ENCODE data around the gene LAT. TPM values are rescaled to one million over a fixed set of nuclear protein-coding genes. Genes with fewer than 3 reads are reported as not detected.
"Not testable (repeated sequence)": the region's sequence is repeated elsewhere in the genome, so short reads cannot be mapped to it uniquely, and the experiment has no call there.

Gene LAT
- total and polyA plus RNA-seq, 4 experiments from 2014 or later = 310 to 455 (median 346) TPM

- no peaks in the 10 kb centered on the region for H3K4me1 ChIP-seq (ENCODE audit: insufficient read depth, low read length)
- DNase-seq = no peak
- intact Hi-C loops (cut with micrococcal nuclease) = no loop called here
- H3K9me3 ChIP-seq (ENCODE audit: control insufficient read depth in 1 of 2, low read length in 2 of 2) = no peaks in the 10 kb centered on the region
- H3K4me3 ChIP-seq (ENCODE audit: low read length in 2 of 2) = no peak overlapping the region
- H3K4me3 Mint-ChIP-seq = no peak overlapping the region
- no peaks in the 10 kb centered on the region for H3K36me3 Mint-ChIP-seq
- peaks cover 0 to 2% (median 0%) of the 10 kb centered on the region in 8 donors for H3K9me3 Mint-ChIP-seq
- no peaks in the 10 kb centered on the region for H3K36me3 ChIP-seq (ENCODE audit: insufficient read depth, low read length)
- H3K27ac ChIP-seq (ENCODE audit: low read depth, low read length) = no peak overlapping the region
- ChIA-PET CTCF (ENCODE audit: partially characterized antibody) (interaction anchor here (0.7 to 1.5 kb wide), 2 partner anchors 9 to 22 kb away, joined by 3 to 6 read pairs; no protein-coding TSS in a partner anchor), POLR2A (ENCODE audit: partially characterized antibody) (interaction anchor here (0.9 to 7.9 kb wide), 3 partner anchors 8 to 26 kb away, joined by 4 to 79 read pairs (median 6); partner anchors contain the start of gene LAT)
- no peak overlapping the region for H3K27ac Mint-ChIP-seq
- no peaks in the 10 kb centered on the region for H3K27me3 ChIP-seq (ENCODE audit: insufficient read depth, low read length)
- peaks cover 2 to 12% (median 6%) of the 10 kb centered on the region in 4 donors for H3K4me1 Mint-ChIP-seq
- H3K27me3 Mint-ChIP-seq = no peaks in the 10 kb centered on the region
Observed at GRCh38 chr16:28999577-28999976, 14.7 kb downstream of the LAT start.

GRCh38 chr16:29000019-29000418 is 15.2 kb downstream of the LAT start:
- Histone ChIP-seq H3K4me1 (ENCODE audit: insufficient read depth, low read length) (no peaks in the 10 kb centered on the region), H3K27me3 (ENCODE audit: insufficient read depth, low read length) (no peaks in the 10 kb centered on the region), H3K27ac (ENCODE audit: low read depth, low read length) (no peak overlapping the region), H3K4me3 (ENCODE audit: low read length in 2 of 2) (no peak overlapping the region), H3K9me3 (ENCODE audit: control insufficient read depth in 1 of 2, low read length in 2 of 2) (no peaks in the 10 kb centered on the region), H3K36me3 (ENCODE audit: insufficient read depth, low read length) (no peaks in the 10 kb centered on the region)
- DNase-seq = no peak
- intact Hi-C loops (cut with micrococcal nuclease) = no loop called here
- no peaks in the 10 kb centered on the region for H3K36me3 Mint-ChIP-seq
- POLR2A ChIA-PET (ENCODE audit: partially characterized antibody) = interaction anchor here (0.9 to 7.9 kb wide), 3 partner anchors 7 to 26 kb away, joined by 4 to 79 read pairs (median 6); partner anchors contain the start of gene LAT
- CTCF ChIA-PET (ENCODE audit: partially characterized antibody) = interaction anchor here (1.5 kb wide), 1 partner anchor 23 kb away, joined by 6 read pairs; no protein-coding TSS in a partner anchor
- peaks cover 2 to 15% (median 7%) of the 10 kb centered on the region in 4 donors for H3K4me1 Mint-ChIP-seq
- no peaks in the 10 kb centered on the region for H3K27me3 Mint-ChIP-seq
- H3K27ac Mint-ChIP-seq = no peak overlapping the region
- H3K4me3 Mint-ChIP-seq = no peak overlapping the region
- peaks cover 0 to 2% (median 0%) of the 10 kb centered on the region in 8 donors for H3K9me3 Mint-ChIP-seq

- H3K9me3 ChIP-seq (ENCODE audit: control insufficient read depth in 1 of 2, low read length in 2 of 2); DNase-seq; H3K27me3 Mint-ChIP-seq; H3K27me3 ChIP-seq (ENCODE audit: insufficient read depth, low read length); H3K4me3 ChIP-seq (ENCODE audit: low read length in 2 of 2); H3K9me3 Mint-ChIP-seq; intact Hi-C loops (cut with micrococcal nuclease); H3K36me3 Mint-ChIP-seq; H3K4me3 Mint-ChIP-seq; H3K36me3 ChIP-seq (ENCODE audit: insufficient read depth, low read length); H3K27ac ChIP-seq (ENCODE audit: low read depth, low read length): not testable (repeated sequence)
- peaks cover 30% of the 10 kb centered on the region for H3K4me1 ChIP-seq (ENCODE audit: insufficient read depth, low read length)
- ChIA-PET POLR2A (ENCODE audit: partially characterized antibody) (interaction anchor here (7.9 kb wide), 1 partner anchor 16 kb away, joined by 79 read pairs; the partner anchor contains the start of gene LAT), CTCF (ENCODE audit: partially characterized antibody) (interaction anchor here (1.5 kb wide), 1 partner anchor 18 kb away, joined by 3 read pairs; no protein-coding TSS in a partner anchor)
- H3K27ac Mint-ChIP-seq = peak overlapping the region in 3 of 7 donors; percentile 57 to 62 (median 61)
- peaks cover 17 to 40% (median 30%) of the 10 kb centered on the region in 4 donors for H3K4me1 Mint-ChIP-seq
Observed at GRCh38 chr16:29004496-29005139, 19.8 kb downstream of the LAT start.

- Mint-ChIP-seq H3K4me3 (peak overlapping the region; percentile 10 to 89 (median 77)), H3K36me3 (no peaks in the 10 kb centered on the region), H3K27me3 (no peaks in the 10 kb centered on the region), H3K4me1 (peaks cover 30 to 63% (median 46%) of the 10 kb centered on the region in 4 donors), H3K27ac (peak overlapping the region; percentile 83 to 99 (median 96)), H3K9me3 (peaks cover 0 to 4% (median 0%) of the 10 kb centered on the region in 8 donors)
- Histone ChIP-seq H3K36me3 (ENCODE audit: insufficient read depth, low read length) (no peaks in the 10 kb centered on the region), H3K4me1 (ENCODE audit: insufficient read depth, low read length) (peaks cover 58% of the 10 kb centered on the region), H3K27me3 (ENCODE audit: insufficient read depth, low read length) (no peaks in the 10 kb centered on the region), H3K27ac (ENCODE audit: low read depth, low read length) (peak overlapping the region; percentile 12), H3K4me3 (ENCODE audit: low read length in 2 of 2) (peak overlapping the region in 1 of 2 donors; percentile 29), H3K9me3 (ENCODE audit: control insufficient read depth in 1 of 2, low read length in 2 of 2) (no peaks in the 10 kb centered on the region)
- intact Hi-C loops (cut with micrococcal nuclease) = no loop called here
- DNase-seq = peak; percentile 64 to 84 (median 70)
- POLR2A ChIA-PET (ENCODE audit: partially characterized antibody) = interaction anchor here (0.5 to 2.7 kb wide), 16 partner anchors 9 to 1400 kb away, joined by 3 to 92 read pairs (median 4); partner anchors contain the start of genes LAT, RABEP2, SPNS1 and ZNF771
- CTCF ChIA-PET (ENCODE audit: partially characterized antibody) = interaction anchor here (0.6 to 4.1 kb wide), 7 partner anchors 9 to 1850 kb away, joined by 3 to 18 read pairs (median 4); partner anchors contain the start of genes LAT and SPNS1
Observed at GRCh38 chr16:29007730-29008593, 23.1 kb downstream of the LAT start.

GRCh38 chr16:29009050-29009837 is 24.4 kb downstream of the LAT start:
- H3K27me3 Mint-ChIP-seq = no peaks in the 10 kb centered on the region
- Histone ChIP-seq H3K4me3 (ENCODE audit: low read length in 2 of 2) (peak overlapping the region; percentile 29 to 44), H3K27ac (ENCODE audit: low read depth, low read length) (peak overlapping the region; percentile 40), H3K36me3 (ENCODE audit: insufficient read depth, low read length) (no peaks in the 10 kb centered on the region), H3K27me3 (ENCODE audit: insufficient read depth, low read length) (no peaks in the 10 kb centered on the region), H3K4me1 (ENCODE audit: insufficient read depth, low read length) (peaks cover 70% of the 10 kb centered on the region), H3K9me3 (ENCODE audit: control insufficient read depth in 1 of 2, low read length in 2 of 2) (no peaks in the 10 kb centered on the region)
- peaks cover 0 to 4% (median 0%) of the 10 kb centered on the region in 8 donors for H3K9me3 Mint-ChIP-seq
- H3K4me1 Mint-ChIP-seq = peaks cover 36 to 75% (median 56%) of the 10 kb centered on the region in 4 donors
- DNase-seq = no peak
- H3K4me3 Mint-ChIP-seq = peak overlapping the region; percentile 68 to 93 (median 78)
- intact Hi-C loops (cut with micrococcal nuclease) = no loop called here
- peak overlapping the region; percentile 83 to 99 (median 93) for H3K27ac Mint-ChIP-seq
- ChIA-PET CTCF (ENCODE audit: partially characterized antibody) (interaction anchor here (0.6 to 4.1 kb wide), 6 partner anchors 10 to 35 kb away, joined by 3 to 18 read pairs (median 6); partner anchors contain the start of genes LAT and SPNS1), POLR2A (ENCODE audit: partially characterized antibody) (interaction anchor here (0.8 to 2.7 kb wide), 11 partner anchors 12 to 35 kb away, joined by 3 to 92 read pairs (median 11); partner anchors contain the start of genes LAT and SPNS1)
- no peaks in the 10 kb centered on the region for H3K36me3 Mint-ChIP-seq

GRCh38 chr16:29009838-29010166 is 24.9 kb downstream of the LAT start:
- Mint-ChIP-seq H3K4me1 (peaks cover 38 to 79% (median 59%) of the 10 kb centered on the region in 4 donors), H3K27ac (peak overlapping the region; percentile 83 to 99 (median 93)), H3K9me3 (peaks cover 0 to 4% (median 0%) of the 10 kb centered on the region in 8 donors), H3K4me3 (peak overlapping the region in 4 of 8 donors; percentile 68 to 93 (median 77)), H3K27me3 (no peaks in the 10 kb centered on the region), H3K36me3 (no peaks in the 10 kb centered on the region)
- Histone ChIP-seq H3K27me3 (ENCODE audit: insufficient read depth, low read length) (no peaks in the 10 kb centered on the region), H3K36me3 (ENCODE audit: insufficient read depth, low read length) (no peaks in the 10 kb centered on the region), H3K27ac (ENCODE audit: low read depth, low read length) (peak overlapping the region; percentile 40), H3K4me3 (ENCODE audit: low read length in 2 of 2) (no peak overlapping the region), H3K9me3 (ENCODE audit: control insufficient read depth in 1 of 2, low read length in 2 of 2) (no peaks in the 10 kb centered on the region), H3K4me1 (ENCODE audit: insufficient read depth, low read length) (peaks cover 76% of the 10 kb centered on the region)
- no peak for DNase-seq
- ChIA-PET POLR2A (ENCODE audit: partially characterized antibody) (interaction anchor here (0.8 to 2.6 kb wide), 6 partner anchors 11 to 36 kb away, joined by 3 to 23 read pairs (median 6); partner anchors contain the start of gene LAT), CTCF (ENCODE audit: partially characterized antibody) (interaction anchor here (1.9 to 2.5 kb wide), 2 partner anchors 32 to 36 kb away, joined by 8 to 13 read pairs; partner anchors contain the start of gene SPNS1)
- intact Hi-C loops (cut with micrococcal nuclease) = no loop called here

All from CD4-positive, alpha-beta memory T cell (primary cell).